LNCAP (cell line): ENCODE measurements around the gene PUS1.

Experiments
- TF ChIP-seq, protein P1 (sequence below): fragments of 450-650 bp; IDR thresholded peaks from 2 replicates; pipeline ENCODE4 v1.5.1; 2017; ENCODE audit warnings: mild to moderate bottlenecking

The PUS1 gene

DNA sequence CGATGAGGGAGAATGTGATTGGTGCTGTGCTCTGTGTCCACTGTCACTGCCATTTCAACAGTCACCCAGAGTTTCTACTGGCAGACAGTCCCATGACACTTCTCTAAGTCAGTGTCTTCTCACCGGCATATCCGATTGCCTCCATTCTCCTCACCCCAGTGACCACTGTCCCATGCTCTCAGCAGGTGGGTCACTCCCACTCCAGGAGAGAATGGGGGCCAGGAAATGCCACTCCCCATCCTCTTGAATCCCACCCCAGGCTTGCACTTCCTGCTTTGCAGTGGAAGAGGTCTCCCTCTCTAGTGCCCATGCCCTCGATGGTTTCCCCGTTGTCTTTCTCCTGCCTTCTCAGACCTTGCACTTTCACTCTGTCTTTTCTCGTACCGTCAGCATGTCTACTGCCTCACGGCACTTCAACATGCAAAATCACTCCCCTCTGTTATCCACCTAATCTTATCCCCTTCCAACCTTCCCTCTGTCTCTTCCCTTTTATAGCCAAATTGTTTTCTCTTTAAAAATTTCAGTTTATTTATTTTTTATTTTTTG is 18.5 kb downstream of the PUS1 start:
- TF ChIP-seq, protein P1, sequence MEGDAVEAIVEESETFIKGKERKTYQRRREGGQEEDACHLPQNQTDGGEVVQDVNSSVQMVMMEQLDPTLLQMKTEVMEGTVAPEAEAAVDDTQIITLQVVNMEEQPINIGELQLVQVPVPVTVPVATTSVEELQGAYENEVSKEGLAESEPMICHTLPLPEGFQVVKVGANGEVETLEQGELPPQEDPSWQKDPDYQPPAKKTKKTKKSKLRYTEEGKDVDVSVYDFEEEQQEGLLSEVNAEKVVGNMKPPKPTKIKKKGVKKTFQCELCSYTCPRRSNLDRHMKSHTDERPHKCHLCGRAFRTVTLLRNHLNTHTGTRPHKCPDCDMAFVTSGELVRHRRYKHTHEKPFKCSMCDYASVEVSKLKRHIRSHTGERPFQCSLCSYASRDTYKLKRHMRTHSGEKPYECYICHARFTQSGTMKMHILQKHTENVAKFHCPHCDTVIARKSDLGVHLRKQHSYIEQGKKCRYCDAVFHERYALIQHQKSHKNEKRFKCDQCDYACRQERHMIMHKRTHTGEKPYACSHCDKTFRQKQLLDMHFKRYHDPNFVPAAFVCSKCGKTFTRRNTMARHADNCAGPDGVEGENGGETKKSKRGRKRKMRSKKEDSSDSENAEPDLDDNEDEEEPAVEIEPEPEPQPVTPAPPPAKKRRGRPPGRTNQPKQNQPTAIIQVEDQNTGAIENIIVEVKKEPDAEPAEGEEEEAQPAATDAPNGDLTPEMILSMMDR: no peak

DNA sequence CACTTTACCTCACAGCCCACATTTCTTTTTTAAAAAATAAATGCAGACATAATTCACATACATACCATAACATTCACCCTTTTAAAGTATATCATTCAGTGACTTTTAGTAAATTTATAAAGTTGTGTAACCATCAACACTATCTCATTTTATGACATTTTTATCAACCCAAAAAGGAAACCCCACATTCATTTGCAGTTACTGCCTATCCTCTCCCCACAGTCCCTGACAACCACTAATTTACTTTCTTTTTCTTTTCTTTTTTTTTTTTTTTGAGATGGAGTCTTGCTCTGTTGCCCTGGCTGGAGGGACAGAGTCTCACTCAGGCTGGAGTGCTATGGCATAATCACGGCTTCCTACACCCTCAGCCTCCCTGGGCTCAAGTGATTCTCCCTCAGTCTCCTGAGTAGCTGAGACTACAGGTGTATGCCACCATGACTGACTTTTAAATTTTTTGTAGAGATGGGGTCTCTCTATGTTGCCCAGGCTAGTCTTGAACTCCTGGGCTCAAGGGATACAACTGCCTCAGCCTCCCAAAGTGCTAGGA is 19.2 kb downstream of the PUS1 start:
- TF ChIP-seq, protein P1: no peak

DNA sequence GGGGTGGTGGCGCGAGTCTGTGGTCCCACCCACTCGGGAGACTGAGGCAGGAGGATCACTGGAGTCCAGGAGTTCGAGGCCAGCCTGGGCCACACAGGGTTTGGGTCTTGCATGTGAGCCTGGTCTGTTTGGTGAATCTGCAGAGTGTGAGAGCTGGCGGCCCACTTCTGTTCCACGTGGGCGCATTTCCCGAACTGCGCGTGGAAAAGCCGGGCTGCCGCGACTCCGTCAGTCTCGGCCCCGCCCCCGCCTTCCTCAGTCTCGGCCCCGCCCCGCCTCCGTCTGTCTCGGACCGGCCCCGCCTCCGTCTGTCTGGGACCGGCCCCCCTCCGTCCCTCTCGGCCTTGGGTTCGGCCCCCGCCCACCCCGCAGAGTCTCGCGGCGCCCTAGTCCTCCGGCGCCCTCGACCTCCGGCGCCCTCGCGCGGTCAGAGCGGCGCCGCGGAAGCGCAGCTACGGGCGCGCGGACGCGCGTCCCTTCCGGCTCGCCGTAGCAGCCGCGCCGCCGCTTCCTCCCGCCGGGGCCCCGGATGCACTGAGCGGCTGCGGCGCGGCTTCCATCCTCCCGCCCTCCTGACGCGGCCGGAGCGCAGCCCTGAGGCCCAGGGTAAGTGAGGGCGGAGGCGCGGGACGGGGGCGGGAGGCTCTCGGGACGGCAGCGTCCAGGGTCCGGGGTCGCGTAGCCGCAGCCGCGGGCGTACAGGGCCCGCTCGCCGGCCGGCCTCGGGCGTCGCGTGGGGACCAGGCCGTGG is 20.5 kb downstream of the PUS1 start, which contains the start of gene EP400:
Gene EP400 (plus strand): TSS at position 512 of the 751 bp plus-strand sequence. CDS start 10,678 bp downstream, outside the sequence.
- TF ChIP-seq, protein P1: peak; percentile 75

DNA sequence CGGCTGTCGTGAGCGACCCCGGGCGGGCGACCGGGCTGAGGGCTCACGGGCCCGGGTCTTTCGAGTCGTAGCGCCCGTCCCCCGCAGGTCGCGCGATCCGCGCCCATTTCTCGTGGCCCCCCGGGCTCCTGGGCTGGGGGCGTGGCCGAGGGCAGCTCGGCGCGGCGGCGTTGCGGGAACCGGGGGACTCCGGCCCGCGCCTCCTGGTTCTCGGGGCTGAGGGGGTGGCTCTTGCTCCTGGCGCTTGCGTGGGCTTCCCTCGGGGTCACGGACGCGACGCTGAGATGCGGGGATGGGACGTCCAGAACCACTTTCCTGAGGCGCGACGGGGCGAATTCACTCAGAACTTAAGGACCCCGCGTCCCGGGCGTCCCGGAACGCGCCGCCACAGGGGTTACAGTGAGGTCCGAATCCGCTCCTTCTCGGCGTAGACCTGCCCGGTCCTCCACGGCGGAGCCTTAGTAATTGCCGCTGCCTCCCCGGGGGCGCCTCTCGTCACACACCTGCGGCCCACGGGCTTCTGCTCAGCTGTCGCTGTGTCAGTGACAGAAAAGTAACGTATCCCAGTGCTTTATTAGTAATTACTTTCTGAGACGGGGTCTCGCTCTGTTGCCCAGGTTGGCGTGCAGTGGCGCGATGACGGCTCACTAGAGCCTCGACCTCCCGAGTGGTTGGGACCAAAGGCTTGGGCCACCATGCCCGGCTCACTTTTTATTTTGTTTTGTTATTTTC is 21.3 kb downstream of the PUS1 start:
- TF ChIP-seq, protein P1: no peak

- TF ChIP-seq, protein P1: no peak
Observed at GRCh38 chr12:131959116-131959515, 30.0 kb downstream of the PUS1 start.

DNA sequence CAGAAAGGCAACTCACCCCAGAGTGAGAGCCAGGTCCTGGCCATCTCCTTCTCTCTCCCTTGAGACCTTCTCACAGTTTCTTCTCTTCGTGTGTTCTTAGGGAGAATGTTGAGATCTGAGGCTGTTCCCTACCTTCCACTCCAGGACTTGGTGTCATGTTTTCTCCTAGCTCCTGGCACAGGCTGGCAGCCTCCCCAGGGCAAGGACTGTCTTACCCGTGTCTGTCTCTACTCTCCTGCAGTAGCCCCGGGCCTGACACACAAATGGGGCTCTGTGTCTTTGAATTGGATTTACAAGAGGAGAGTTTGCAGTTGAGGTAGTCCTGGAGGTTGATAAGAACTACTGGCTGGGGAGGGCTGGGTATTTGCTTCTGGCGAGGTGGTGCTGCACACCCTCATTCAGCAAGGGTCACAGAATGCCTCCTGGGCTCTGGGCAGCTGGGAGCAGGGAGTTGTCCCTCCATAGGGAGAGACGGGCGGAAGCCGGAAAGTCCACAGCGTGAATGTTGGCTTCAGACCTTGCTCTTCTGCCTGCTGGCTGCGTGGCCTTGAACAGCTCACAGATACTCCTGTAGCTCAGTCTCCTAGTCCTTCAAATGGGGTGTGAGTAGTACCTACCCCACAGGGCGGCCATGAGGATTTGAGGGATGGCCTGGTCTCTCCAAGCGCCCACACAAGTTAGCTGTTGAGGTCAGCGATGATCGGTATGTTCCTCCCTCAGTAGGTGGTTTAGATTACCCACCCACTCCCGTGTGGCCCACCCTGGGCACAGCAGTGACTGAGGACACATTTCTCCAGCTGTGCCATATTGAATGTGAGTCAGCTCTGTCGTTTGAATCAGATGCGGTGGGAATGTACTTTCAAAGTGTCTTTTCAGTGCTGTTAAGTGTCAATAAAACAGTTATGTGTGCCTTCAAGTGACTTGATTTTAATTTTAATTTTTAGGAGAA is 30.8 kb downstream of the PUS1 start:
- TF ChIP-seq, protein P1: no peak
